ENCODE measurements around the gene RAMP3. TPM values are rescaled to one million over a fixed set of nuclear protein-coding genes. Genes with fewer than 3 reads are reported as not detected.
A peak's percentile ranks its signal among the peaks of the same experiment; 100 is the strongest.
"Not testable (repeated sequence)": the region's sequence is repeated elsewhere in the genome, so short reads cannot be mapped to it uniquely, and the experiment has no call there.

RAMP3 gene
- total and polyA plus RNA-seq, 7 donors, result 9.9 to 18.0 (median 16.3) TPM

DNA sequence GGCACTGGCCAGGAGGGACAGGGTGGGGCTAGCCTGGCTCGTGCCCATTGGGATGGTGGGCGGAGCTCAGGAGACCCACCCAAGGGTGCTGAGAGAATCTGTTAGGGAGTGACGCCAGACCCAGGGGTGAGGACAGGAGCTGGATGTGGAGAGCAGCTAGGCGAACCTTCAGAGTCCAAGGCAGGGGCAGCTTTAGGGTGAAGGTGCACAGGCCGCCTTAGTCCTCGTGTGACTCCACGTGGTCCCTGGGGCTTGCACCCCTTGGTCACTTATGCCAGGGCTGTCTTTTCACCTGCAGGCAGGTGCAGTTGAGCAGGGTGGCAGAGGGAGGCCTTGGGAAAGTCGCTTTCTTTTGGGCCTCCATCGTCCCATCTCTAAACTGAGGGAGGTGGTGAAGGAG is 4.3 kb downstream of the RAMP3 start:
- TF ChIP-seq, protein P1, sequence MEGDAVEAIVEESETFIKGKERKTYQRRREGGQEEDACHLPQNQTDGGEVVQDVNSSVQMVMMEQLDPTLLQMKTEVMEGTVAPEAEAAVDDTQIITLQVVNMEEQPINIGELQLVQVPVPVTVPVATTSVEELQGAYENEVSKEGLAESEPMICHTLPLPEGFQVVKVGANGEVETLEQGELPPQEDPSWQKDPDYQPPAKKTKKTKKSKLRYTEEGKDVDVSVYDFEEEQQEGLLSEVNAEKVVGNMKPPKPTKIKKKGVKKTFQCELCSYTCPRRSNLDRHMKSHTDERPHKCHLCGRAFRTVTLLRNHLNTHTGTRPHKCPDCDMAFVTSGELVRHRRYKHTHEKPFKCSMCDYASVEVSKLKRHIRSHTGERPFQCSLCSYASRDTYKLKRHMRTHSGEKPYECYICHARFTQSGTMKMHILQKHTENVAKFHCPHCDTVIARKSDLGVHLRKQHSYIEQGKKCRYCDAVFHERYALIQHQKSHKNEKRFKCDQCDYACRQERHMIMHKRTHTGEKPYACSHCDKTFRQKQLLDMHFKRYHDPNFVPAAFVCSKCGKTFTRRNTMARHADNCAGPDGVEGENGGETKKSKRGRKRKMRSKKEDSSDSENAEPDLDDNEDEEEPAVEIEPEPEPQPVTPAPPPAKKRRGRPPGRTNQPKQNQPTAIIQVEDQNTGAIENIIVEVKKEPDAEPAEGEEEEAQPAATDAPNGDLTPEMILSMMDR (IDR thresholded peaks at IDR 0.05), result no peak
- no peak overlapping the region for H3K4me3 ChIP-seq
- H3K4me1 ChIP-seq, result no peaks in the 10 kb centered on the region
- DNase-seq (peak in 1 of 2 donors; percentile 38), ATAC-seq (no peak)
- no peaks in the 10 kb centered on the region for H3K36me3 ChIP-seq (ENCODE audit: insufficient read depth in 1 of 2, low read depth in 1 of 2)
- intact Hi-C loops (cut with DNase I), result no loop called here
- H3K27ac ChIP-seq, result no peak overlapping the region
- peaks cover 0 to 14% (median 4%) of the 10 kb centered on the region in 3 donors for H3K27me3 ChIP-seq (ENCODE audit: insufficient read depth in 3 of 3, low read length in 2 of 3)
- 88 to 91% (median 88%) methylated on average over 9 of the region's 9 CpGs for WGBS, 3 donors
- no peaks in the 10 kb centered on the region for H3K9me3 ChIP-seq

DNA sequence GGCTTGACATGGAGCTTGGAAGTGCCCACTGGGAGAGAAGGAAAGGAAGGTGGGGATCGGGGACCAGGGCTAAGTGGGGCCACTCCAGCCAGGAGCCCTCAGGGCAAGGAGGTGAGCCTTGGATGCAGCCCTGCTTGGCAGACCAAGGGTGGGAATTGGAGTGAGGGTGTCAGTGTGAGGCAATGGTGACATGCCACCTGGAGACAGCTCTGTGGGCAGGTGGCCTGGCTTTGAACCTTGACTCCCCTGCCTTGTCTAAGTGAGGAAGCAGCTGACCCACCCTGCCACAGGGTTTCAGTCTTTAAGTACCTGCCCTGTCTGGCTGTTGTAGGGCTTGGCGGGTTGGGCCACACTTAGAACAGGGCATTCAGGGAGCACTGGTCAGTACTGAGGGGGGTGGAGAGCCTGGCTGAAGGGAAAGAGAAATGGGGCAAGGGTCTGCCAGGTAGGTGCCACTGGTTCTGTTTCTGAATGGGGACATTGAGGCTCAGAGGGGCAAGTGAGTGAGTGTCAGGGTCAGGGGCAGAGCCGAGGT is 4.8 kb downstream of the RAMP3 start:
- Histone ChIP-seq H3K27me3 (ENCODE audit: insufficient read depth in 3 of 3, low read length in 2 of 3) (peaks cover 0 to 14% (median 4%) of the 10 kb centered on the region in 3 donors), H3K27ac (no peak overlapping the region), H3K9me3 (no peaks in the 10 kb centered on the region), H3K36me3 (ENCODE audit: insufficient read depth in 1 of 2, low read depth in 1 of 2) (no peaks in the 10 kb centered on the region), H3K4me3 (no peak overlapping the region), H3K4me1 (no peaks in the 10 kb centered on the region)
- TF ChIP-seq, protein P1 (IDR thresholded peaks at IDR 0.05), result no peak
- 62 to 87% (median 67%) methylated on average over 3 of the region's 3 CpGs for WGBS, 3 donors
- intact Hi-C loops (cut with DNase I), result no loop called here
- ATAC-seq, result no peak
- DNase-seq, result peak in 1 of 2 donors; percentile 17

DNA sequence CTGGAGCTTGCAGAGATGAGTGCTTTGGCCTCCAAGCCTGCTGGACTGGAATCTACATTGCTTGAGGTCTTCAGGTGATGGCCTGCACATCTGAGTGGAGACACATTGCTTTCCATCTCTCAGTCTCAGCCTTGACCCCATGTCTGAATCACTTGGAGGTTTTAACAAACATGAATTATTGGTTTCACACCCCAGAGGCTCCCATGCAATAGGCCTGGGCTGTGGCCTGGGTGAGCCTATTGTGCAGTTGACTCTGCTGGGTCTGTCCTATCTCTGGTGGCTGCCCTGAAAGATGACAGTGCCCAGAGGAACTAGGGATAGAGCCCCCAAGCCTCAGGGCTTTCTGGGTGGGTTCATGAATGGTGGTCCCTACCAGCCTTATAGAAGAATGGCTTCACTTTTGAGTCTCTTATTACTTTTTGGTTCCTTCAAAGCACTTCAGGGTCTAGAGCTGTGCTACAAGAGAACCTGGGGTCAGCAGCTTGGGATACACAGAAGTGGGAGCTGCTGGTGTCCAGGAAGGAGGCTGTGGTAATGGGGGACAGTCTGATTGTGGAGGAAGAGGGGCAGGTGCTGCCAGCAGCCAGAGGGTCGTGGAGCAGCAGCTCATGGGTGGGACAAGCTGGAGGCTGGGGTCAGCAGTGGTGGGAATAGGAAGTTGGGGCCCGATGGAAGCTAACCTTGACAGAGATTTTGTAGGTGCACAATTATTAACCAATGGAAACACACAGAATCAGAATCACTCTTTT is 5.5 kb downstream of the RAMP3 start:
- Histone ChIP-seq H3K9me3 (no peaks in the 10 kb centered on the region), H3K27ac (no peak overlapping the region), H3K4me3 (no peak overlapping the region), H3K27me3 (ENCODE audit: insufficient read depth in 3 of 3, low read length in 2 of 3) (peaks cover 0 to 9% (median 2%) of the 10 kb centered on the region in 3 donors), H3K4me1 (no peaks in the 10 kb centered on the region), H3K36me3 (ENCODE audit: insufficient read depth in 1 of 2, low read depth in 1 of 2) (no peaks in the 10 kb centered on the region)
- intact Hi-C loops (cut with DNase I), result no loop called here
- DNase-seq, result peak in 1 of 2 donors; percentile 4
- TF ChIP-seq, protein P1 (IDR thresholded peaks at IDR 0.05), result no peak
- 68 to 69% (median 69%) methylated on average over 2 of the region's 2 CpGs for WGBS, 3 donors
- no peak for ATAC-seq

DNA sequence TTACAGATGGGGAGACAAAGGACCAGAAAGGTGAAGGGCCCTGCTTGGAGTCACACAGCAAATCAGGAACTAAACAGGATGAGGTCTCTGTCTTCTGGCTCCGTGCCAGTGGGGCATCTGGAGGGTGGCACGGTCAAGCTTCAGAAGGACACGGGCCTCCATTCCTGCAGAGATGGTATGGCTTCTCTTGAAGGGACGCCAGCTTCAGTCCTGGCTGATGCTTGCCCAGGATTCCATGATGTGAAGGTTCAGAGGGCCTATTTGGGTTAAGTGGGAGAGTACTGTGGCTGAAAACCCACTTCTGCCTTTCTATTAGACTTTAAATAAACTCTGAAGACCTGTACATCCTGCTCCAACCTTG is 6.1 kb downstream of the RAMP3 start:
- Histone ChIP-seq H3K4me3 (no peak overlapping the region), H3K27ac (no peak overlapping the region), H3K4me1 (no peaks in the 10 kb centered on the region), H3K27me3 (ENCODE audit: insufficient read depth in 3 of 3, low read length in 2 of 3) (peaks cover 0 to 5% (median 2%) of the 10 kb centered on the region in 3 donors), H3K9me3 (no peaks in the 10 kb centered on the region), H3K36me3 (ENCODE audit: insufficient read depth in 1 of 2, low read depth in 1 of 2) (no peaks in the 10 kb centered on the region)
- TF ChIP-seq, protein P1 (IDR thresholded peaks at IDR 0.05), result no peak
- intact Hi-C loops (cut with DNase I), result no loop called here
- ATAC-seq, result no peak
- peak in 1 of 2 donors; percentile 8 for DNase-seq
- 55 to 69% (median 68%) methylated on average over 4 of the region's 4 CpGs for WGBS, 3 donors

DNA sequence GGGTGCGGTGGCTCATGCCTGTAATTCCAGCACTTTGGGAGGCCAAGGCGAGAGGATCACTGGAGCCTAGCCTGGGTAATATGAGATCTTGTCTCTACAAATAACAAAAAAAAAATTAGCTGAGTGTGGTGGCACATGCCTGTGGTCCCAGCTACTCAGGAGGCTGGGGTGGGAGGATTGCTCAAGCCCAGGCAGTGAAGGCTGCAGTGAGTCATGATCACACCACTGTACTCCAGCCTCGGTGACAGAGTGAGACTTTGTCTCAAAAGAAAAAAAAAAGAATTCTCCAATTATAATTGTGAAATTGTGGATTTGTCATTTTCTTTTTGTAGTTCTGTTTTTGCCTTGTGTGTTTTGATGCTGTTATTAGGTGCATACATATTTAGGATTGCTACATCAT is 6.7 kb downstream of the RAMP3 start:
- H3K4me3 ChIP-seq; H3K27ac ChIP-seq; H3K9me3 ChIP-seq; H3K27me3 ChIP-seq (ENCODE audit: insufficient read depth in 3 of 3, low read length in 2 of 3); H3K4me1 ChIP-seq; intact Hi-C loops (cut with DNase I); H3K36me3 ChIP-seq (ENCODE audit: insufficient read depth in 1 of 2, low read depth in 1 of 2); ATAC-seq; DNase-seq: not testable (repeated sequence)
- 78 to 83% (median 78%) methylated on average over 3 of the region's 3 CpGs for WGBS, 3 donors

Measured in psoas muscle (tissue), 8 donors.